HG02852 (cell line): ENCODE results near the gene NRP2.

Source experiments
- ATAC-seq: cut with Tn5 transposase; IDR thresholded peaks from one replicate; pipeline ENCODE4 v1.9.1; 2021; ENCODE audit warnings: mild to moderate bottlenecking, moderate library complexity; ENCODE audit not compliant: unreplicated experiment

The NRP2 gene

GRCh38 chr2:205769879-205770278 lies 87.6 kb downstream of the NRP2 start:
- ATAC-seq: no peak

GRCh38 chr2:205770577-205770976 lies 88.3 kb downstream of the NRP2 start:
- no peak for ATAC-seq

- no peak for ATAC-seq
These were observed 88.7 kb downstream of the NRP2 start for GRCh38 chr2:205771031-205771430.

GRCh38 chr2:205771666-205772065 lies 89.4 kb downstream of the NRP2 start:
- ATAC-seq: no peak

GRCh38 chr2:205772983-205773382 lies 90.7 kb downstream of the NRP2 start:
- ATAC-seq: no peak

GRCh38 chr2:205773989-205774388 lies 91.7 kb downstream of the NRP2 start:
- ATAC-seq: no peak

- ATAC-seq: no peak
These were observed 93.0 kb downstream of the NRP2 start for GRCh38 chr2:205775097-205775877.

- ATAC-seq: peak; percentile 45
These were observed 93.8 kb downstream of the NRP2 start for GRCh38 chr2:205776139-205776538.

GRCh38 chr2:205776720-205777119 lies 94.4 kb downstream of the NRP2 start:
- no peak for ATAC-seq

- ATAC-seq: no peak
These were observed 96.1 kb downstream of the NRP2 start for GRCh38 chr2:205778356-205778755.

- no peak for ATAC-seq
These were observed 98.3 kb downstream of the NRP2 start for GRCh38 chr2:205780645-205781044.

GRCh38 chr2:205781244-205781931 lies 99.1 kb downstream of the NRP2 start:
- ATAC-seq: no peak

GRCh38 chr2:205782941-205783340 lies 100.6 kb downstream of the NRP2 start:
- no peak for ATAC-seq

- ATAC-seq: no peak
These were observed 101.7 kb downstream of the NRP2 start for GRCh38 chr2:205783872-205784499.

- no peak for ATAC-seq
These were observed 103.4 kb downstream of the NRP2 start for GRCh38 chr2:205785507-205786260.

- no peak for ATAC-seq
These were observed 104.7 kb downstream of the NRP2 start for GRCh38 chr2:205786976-205787375.

- no peak for ATAC-seq
These were observed 105.5 kb downstream of the NRP2 start for GRCh38 chr2:205787761-205788160.

GRCh38 chr2:205789906-205790305 lies 107.6 kb downstream of the NRP2 start:
- ATAC-seq: no peak

GRCh38 chr2:205792908-205793307 lies 110.6 kb downstream of the NRP2 start:
- no peak for ATAC-seq

GRCh38 chr2:205796805-205797313 lies 114.6 kb downstream of the NRP2 start:
- ATAC-seq: no peak

GRCh38 chr2:205797866-205798265 lies 115.6 kb downstream of the NRP2 start:
- no peak for ATAC-seq
